H9 (cell line): ENCODE measurements around the gene MTMR12. TPM values are rescaled to one million over a fixed set of nuclear protein-coding genes. Genes with fewer than 3 reads are reported as not detected.

ENCODE experiments used
- DNase-seq: peaks from one replicate; pipeline ENCODE4 v3.0.0-alpha.2; 2017
- H2AFZ ChIP-seq: one replicate; pipeline ENCODE4 v1.6.1; 2013; ENCODE audit warnings: mild to moderate bottlenecking, low read length, control low read depth, moderate library complexity
- H2AK5ac ChIP-seq: 2 replicates; pipeline ENCODE4 v1.6.1; 2013; ENCODE audit warnings: low read length, control low read depth, mixed read lengths; ENCODE audit not compliant: insufficient read length
- H2BK120ac ChIP-seq: one replicate; pipeline ENCODE4 v1.6.1; 2013; ENCODE audit warnings: low read depth, mild to moderate bottlenecking, low read length, control low read depth, inconsistent platforms; ENCODE audit not compliant: poor library complexity, severe bottlenecking
- H2BK12ac ChIP-seq: 2 replicates; pipeline ENCODE4 v1.6.1; 2013; ENCODE audit warnings: low read length, control low read depth, mixed read lengths, low read depth; ENCODE audit not compliant: insufficient read length
- H2BK15ac ChIP-seq: 2 replicates; pipeline ENCODE4 v1.6.1; 2013; ENCODE audit warnings: low read depth, low read length, control low read depth
- H2BK20ac ChIP-seq: one replicate; pipeline ENCODE4 v1.6.1; 2013; ENCODE audit warnings: low read depth, mild to moderate bottlenecking, low read length, control low read depth, inconsistent platforms; ENCODE audit not compliant: poor library complexity, severe bottlenecking
- H2BK5ac ChIP-seq: 2 replicates; pipeline ENCODE4 v1.6.1; 2013; ENCODE audit warnings: low read length, control low read depth, mixed read lengths; ENCODE audit not compliant: insufficient read length
- H3K14ac ChIP-seq: 2 replicates; pipeline ENCODE4 v1.6.1; 2013; ENCODE audit warnings: low read length, control low read depth; ENCODE audit not compliant: insufficient read depth
- H3K18ac ChIP-seq: 2 replicates; pipeline ENCODE4 v1.6.1; 2013; ENCODE audit warnings: low read depth, mild to moderate bottlenecking, mixed read lengths, low read length, control low read depth; ENCODE audit not compliant: insufficient read length
- H3K23ac ChIP-seq: 2 replicates; pipeline ENCODE4 v1.6.1; 2013; ENCODE audit warnings: low read length, control low read depth, mixed read lengths, low read depth; ENCODE audit not compliant: insufficient read length
- H3K23me2 ChIP-seq: 2 replicates; pipeline ENCODE4 v1.6.1; 2013; ENCODE audit warnings: low read depth, mild to moderate bottlenecking, mixed read lengths, low read length, control low read depth; ENCODE audit not compliant: insufficient read length, poor library complexity, severe bottlenecking
- H3K27ac ChIP-seq: 2 replicates; pipeline ENCODE4 v1.5.1; 2013; ENCODE audit warnings: low read length, control low read depth, mixed read lengths, low read depth; ENCODE audit not compliant: insufficient read length
- H3K27me3 ChIP-seq: 2 replicates; pipeline ENCODE4 v1.6.1; 2013; ENCODE audit warnings: low read length, control low read depth, inconsistent platforms; ENCODE audit not compliant: insufficient read depth
- H3K4ac ChIP-seq: 2 replicates; pipeline ENCODE4 v1.6.1; 2013; ENCODE audit warnings: low read depth, mild to moderate bottlenecking, control low read depth, inconsistent platforms, low read length, moderate library complexity
- H3K4me1 ChIP-seq: 2 replicates; pipeline ENCODE4 v1.6.1; 2013; ENCODE audit warnings: low read length, control low read depth, inconsistent platforms; ENCODE audit not compliant: insufficient read depth
- H3K4me2 ChIP-seq: 2 replicates; pipeline ENCODE4 v1.6.1; 2013; ENCODE audit warnings: low read length, control low read depth, mixed read lengths; ENCODE audit not compliant: insufficient read length, insufficient read depth
- H3K56ac ChIP-seq: 2 replicates; pipeline ENCODE4 v1.6.1; 2013; ENCODE audit warnings: low read depth, mild to moderate bottlenecking, mixed read lengths, low read length, control low read depth; ENCODE audit not compliant: insufficient read length
- H3K79me1 ChIP-seq: 2 replicates; pipeline ENCODE4 v1.6.1; 2013; ENCODE audit warnings: low read depth, mild to moderate bottlenecking, moderate library complexity, low read length, control low read depth, inconsistent platforms; ENCODE audit not compliant: insufficient read depth, poor library complexity, severe bottlenecking
- H3K79me2 ChIP-seq: 2 replicates; pipeline ENCODE4 v1.6.1; 2013; ENCODE audit warnings: low read length, control low read depth, inconsistent platforms; ENCODE audit not compliant: insufficient read depth
- H3K9ac ChIP-seq: 2 replicates; pipeline ENCODE4 v1.6.1; 2013; ENCODE audit warnings: low read length, control low read depth, mixed read lengths; ENCODE audit not compliant: insufficient read length; ENCODE audit errors: extremely low read depth
- H3K9me3 ChIP-seq: one replicate; pipeline ENCODE4 v1.6.1; 2013; ENCODE audit warnings: low read depth, low read length, inconsistent platforms; ENCODE audit not compliant: control insufficient read depth
- H3T11ph ChIP-seq: one replicate; pipeline ENCODE4 v1.6.1; 2013; ENCODE audit warnings: mild to moderate bottlenecking, low read length, control low read depth, inconsistent platforms
- H4K20me1 ChIP-seq: one replicate; pipeline ENCODE4 v1.6.1; 2013; ENCODE audit not compliant: control insufficient read depth, insufficient read length, insufficient read depth
- H4K5ac ChIP-seq: 2 replicates; pipeline ENCODE4 v1.6.1; 2013; ENCODE audit warnings: low read depth, mild to moderate bottlenecking, mixed read lengths, low read length, control low read depth; ENCODE audit not compliant: insufficient read length
- H4K8ac ChIP-seq: replicated peaks from 2 replicates; pipeline ENCODE4 v1.6.1; 2013; ENCODE audit warnings: low read length, control low read depth, mixed read lengths, low read depth; ENCODE audit not compliant: insufficient read length
- H4K91ac ChIP-seq: 2 replicates; pipeline ENCODE4 v1.6.1; 2013; ENCODE audit warnings: low read depth, mild to moderate bottlenecking, moderate library complexity, mixed read lengths, low read length, control low read depth; ENCODE audit not compliant: insufficient read length
- H3K27ac Mint-ChIP-seq, 3 experiments: 2 replicates in 2 of 3; 3 replicates in 1 of 3; pipeline ENCODE4 v1.8.0; 2020 to 2021; ENCODE audit warnings: mixed read lengths in 3 of 3, mild to moderate bottlenecking in 1 of 3, moderate library complexity in 1 of 3
- H3K27me3 Mint-ChIP-seq: 2 replicates; pipeline ENCODE4 v1.8.0; 2021; ENCODE audit warnings: low read depth, mild to moderate bottlenecking, moderate library complexity, mixed read lengths
- H3K36me3 Mint-ChIP-seq, 3 experiments: 2 replicates in 2 of 3; 3 replicates in 1 of 3; pipeline ENCODE4 v1.8.0; 2020 to 2021; ENCODE audit warnings: low read depth in 3 of 3, mixed read lengths in 3 of 3; ENCODE audit not compliant: insufficient read depth in 1 of 3
- H3K4me1 Mint-ChIP-seq, 2 experiments: 2 replicates each; pipeline ENCODE4 v1.8.0; 2020; ENCODE audit warnings: mixed read lengths in 2 of 2
- H3K4me3 Mint-ChIP-seq, 2 experiments: 2 replicates in 1 of 2; 3 replicates in 1 of 2; pipeline ENCODE4 v1.8.0; 2020 to 2021; ENCODE audit warnings: mild to moderate bottlenecking in 2 of 2, mixed read lengths in 2 of 2, moderate library complexity in 1 of 2
- H3K9me3 Mint-ChIP-seq, 2 experiments: 2 replicates in 1 of 2; 3 replicates in 1 of 2; pipeline ENCODE4 v1.8.0; 2020; ENCODE audit warnings: mild to moderate bottlenecking in 2 of 2, mixed read lengths in 2 of 2, moderate library complexity in 1 of 2
- WGBS: extraction: QIAGEN DNeasy Blood & Tissue Kit; methylation state at CpG from one replicate; pipeline ENCODE4 v1.1.7; 2013; ENCODE audit warnings: missing lambda C conversion rate, low lambda C conversion rate, mixed read lengths; ENCODE audit not compliant: insufficient read length; ENCODE audit errors: extremely low coverage; 5-methylcytosine and 5-hydroxymethylcytosine counted together
- total RNA-seq: library from RNA; stranded (reverse); gene quantifications from 2 replicates; pipeline ENCODE4 v1.2.1, GENCODE V29; 2021
- TF ChIP-seq, protein P1 (sequence below): fragments of 200-600 bp; sonication (generic); conservative IDR thresholded peaks from 3 replicates; pipeline ENCODE4 v1.8.0; 2021; ENCODE audit warnings: antibody characterized with exemption, mild to moderate bottlenecking

MTMR12 gene
- total RNA-seq, 1 experiment from 2014 or later: 39.3 TPM

- Mint-ChIP-seq H3K27ac (peak overlapping the region in 1 of 3 experiments; percentile 82; a peak in 1 of 7 replicates), H3K4me1 (peaks cover 5 to 9% of the 10 kb centered on the region in 2 experiments), H3K4me3 (no peak overlapping the region), H3K36me3 (peaks cover 4 to 8% (median 6%) of the 10 kb centered on the region in 3 experiments; a peak in 6 of 7 replicates), H3K27me3 (peaks cover 3% of the 10 kb centered on the region), H3K9me3 (peaks cover 14 to 16% of the 10 kb centered on the region in 2 experiments)
- WGBS: no CpG with 5 or more reads among the region's 13 CpGs
- Histone ChIP-seq H3K14ac (no peak overlapping the region), H2BK120ac (no peak overlapping the region), H3K79me1 (no peaks in the 10 kb centered on the region), H3K23me2 (no peaks in the 10 kb centered on the region), H3K56ac (no peak overlapping the region), H3T11ph (no peak overlapping the region), H2AFZ (no peak overlapping the region), H3K4me2 (no peak overlapping the region), H2BK20ac (no peak overlapping the region), H4K20me1 (no peaks in the 10 kb centered on the region), H2BK15ac (no peak overlapping the region), H2AK5ac (no peak overlapping the region), H3K27me3 (no peaks in the 10 kb centered on the region), H4K91ac (no peak overlapping the region), H3K79me2 (no peaks in the 10 kb centered on the region), H3K18ac (no peak overlapping the region), H4K5ac (no peak overlapping the region), H3K9me3 (no peaks in the 10 kb centered on the region), H2BK5ac (no peak overlapping the region), H4K8ac (no peak overlapping the region), H3K4me1 (no peaks in the 10 kb centered on the region; the same call in 1 of the 2 replicates), H2BK12ac (no peak overlapping the region), H3K23ac (no peak overlapping the region), H3K27ac (no peak overlapping the region), H3K4ac (no peak overlapping the region), H3K9ac (no peak overlapping the region)
- DNase-seq: no peak
- TF ChIP-seq, protein P1, sequence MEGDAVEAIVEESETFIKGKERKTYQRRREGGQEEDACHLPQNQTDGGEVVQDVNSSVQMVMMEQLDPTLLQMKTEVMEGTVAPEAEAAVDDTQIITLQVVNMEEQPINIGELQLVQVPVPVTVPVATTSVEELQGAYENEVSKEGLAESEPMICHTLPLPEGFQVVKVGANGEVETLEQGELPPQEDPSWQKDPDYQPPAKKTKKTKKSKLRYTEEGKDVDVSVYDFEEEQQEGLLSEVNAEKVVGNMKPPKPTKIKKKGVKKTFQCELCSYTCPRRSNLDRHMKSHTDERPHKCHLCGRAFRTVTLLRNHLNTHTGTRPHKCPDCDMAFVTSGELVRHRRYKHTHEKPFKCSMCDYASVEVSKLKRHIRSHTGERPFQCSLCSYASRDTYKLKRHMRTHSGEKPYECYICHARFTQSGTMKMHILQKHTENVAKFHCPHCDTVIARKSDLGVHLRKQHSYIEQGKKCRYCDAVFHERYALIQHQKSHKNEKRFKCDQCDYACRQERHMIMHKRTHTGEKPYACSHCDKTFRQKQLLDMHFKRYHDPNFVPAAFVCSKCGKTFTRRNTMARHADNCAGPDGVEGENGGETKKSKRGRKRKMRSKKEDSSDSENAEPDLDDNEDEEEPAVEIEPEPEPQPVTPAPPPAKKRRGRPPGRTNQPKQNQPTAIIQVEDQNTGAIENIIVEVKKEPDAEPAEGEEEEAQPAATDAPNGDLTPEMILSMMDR: no peak
Observed at GRCh38 chr5:32206509-32207354, 106.0 kb downstream of the MTMR12 start.
